K562 (cell line): ENCODE data around the gene KCNA2. TPM values are rescaled to one million over a fixed set of nuclear protein-coding genes. Genes with fewer than 3 reads are reported as not detected.

Source experiments
- ATAC-seq: fragments of 200-7000 bp; cut with Tn5 transposase; 3 replicates; pipeline ENCODE4 v1.9.1; 2020; ENCODE audit warnings: moderate library complexity
- BruUV-seq: library from RNA; stranded (reverse); fragments of 400-500 nt; replicated peaks from 2 replicates; lab custom pipeline; 2021; lab: Mats Ljungman, UMichigan
- CTCF ChIA-PET: fragments of 300-600 bp; formaldehyde crosslinking; extraction: SDS; loops from one replicate; lab custom pipeline; 2021; ENCODE audit warnings: low intra/inter-chr PET ratio; lab: Yijun Ruan, JAX
- POLR2A ChIA-PET: fragments of 300-600, 350-650 bp; sonication (Branson Sonifier 250); formaldehyde crosslinking; extraction: SDS; loops from one replicate; lab custom pipeline; 2021; ENCODE audit warnings: antibody characterized with exemption, inconsistent platforms; lab: Yijun Ruan, JAX
- DNase-seq, 4 experiments: peaks; one replicate each; pipeline versions ENCODE4 v3.0.0 to v3.0.0-alpha.2; 2011 to 2018; ENCODE audit warnings: low spot score in 3 of 4, mixed read lengths in 3 of 4; ENCODE audit errors: extremely low read depth in 1 of 4
- FAIRE-seq: peaks from 2 replicates; lab custom pipeline; 2011; peaks lifted over from hg19 to GRCh38; lab: Jason Lieb, UNC
- H2AFZ ChIP-seq: 2 replicates; pipeline ENCODE4 v1.6.0; 2011; ENCODE audit warnings: low read depth, low read length, control low read depth, inconsistent platforms
- H3K27ac ChIP-seq: fragments of 200-600 bp; 3 replicates; pipeline ENCODE4 v1.8.0; 2011; ENCODE audit warnings: low read depth, mild to moderate bottlenecking, control low read depth, inconsistent platforms, low read length, moderate library complexity, mixed read lengths; ENCODE audit errors: extremely low read depth
- H3K27me3 ChIP-seq, 2 experiments: fragments of 300-600 bp in 1 of 2; 2 replicates in 1 of 2; 3 replicates in 1 of 2; pipeline versions ENCODE4 v1.6.0 to v1.8.0; 2011; ENCODE audit warnings: inconsistent platforms in 2 of 2, low read length in 2 of 2, mild to moderate bottlenecking in 1 of 2, mixed read lengths in 1 of 2, moderate library complexity in 1 of 2; ENCODE audit not compliant: control insufficient read depth in 2 of 2, insufficient read depth in 2 of 2
- H3K36me3 ChIP-seq: fragments of 300-600 bp; 3 replicates; pipeline ENCODE4 v1.8.0; 2011; ENCODE audit warnings: mild to moderate bottlenecking, low read length, inconsistent platforms; ENCODE audit not compliant: control insufficient read depth, insufficient read depth
- H3K4me1 ChIP-seq, 2 experiments: fragments of 200-600 bp in 1 of 2; replicated peaks in 1 of 2; 2 replicates in 1 of 2; 3 replicates in 1 of 2; pipeline versions ENCODE4 v1.5.1 to v1.8.0; 2011; ENCODE audit warnings: inconsistent platforms in 2 of 2, low read length in 2 of 2, mild to moderate bottlenecking in 1 of 2, mixed read lengths in 1 of 2, moderate library complexity in 1 of 2; ENCODE audit not compliant: control insufficient read depth in 2 of 2, insufficient read depth in 2 of 2
- H3K4me2 ChIP-seq: 2 replicates; pipeline ENCODE4 v1.6.1; 2011; ENCODE audit warnings: low read length, control low read depth, inconsistent platforms, mixed read lengths; ENCODE audit not compliant: insufficient read depth
- H3K4me3 ChIP-seq: fragments of 200-600 bp; sonication (generic), shearing (Covaris generic); 2 replicates; pipeline ENCODE4 v1.5.1; 2016; ENCODE audit warnings: control low read depth, inconsistent platforms
- H3K79me2 ChIP-seq: fragments of 200-600 bp; 3 replicates; pipeline ENCODE4 v1.8.0; 2011; ENCODE audit warnings: low read length, inconsistent platforms; ENCODE audit not compliant: control insufficient read depth, insufficient read depth
- H3K9ac ChIP-seq, 2 experiments: 2 replicates each; pipeline versions ENCODE4 v1.6.0 to v1.6.1; 2011; ENCODE audit warnings: low read depth in 2 of 2, low read length in 2 of 2, control low read depth in 1 of 2, inconsistent platforms in 1 of 2, mild to moderate bottlenecking in 1 of 2, mixed read lengths in 1 of 2; ENCODE audit not compliant: insufficient read depth in 1 of 2
- H3K9me1 ChIP-seq: one replicate; pipeline ENCODE4 v1.6.0; 2011; ENCODE audit warnings: inconsistent platforms, mild to moderate bottlenecking, low read length, moderate library complexity; ENCODE audit not compliant: control insufficient read depth, insufficient read depth
- H3K9me3 ChIP-seq: replicated peaks from 2 replicates; pipeline ENCODE4 v1.5.1; 2011; ENCODE audit warnings: low read depth, low read length, inconsistent platforms; ENCODE audit not compliant: control insufficient read depth, insufficient read depth
- H4K20me1 ChIP-seq: replicated peaks from 2 replicates; pipeline ENCODE4 v1.6.1; 2011; ENCODE audit warnings: low read length, inconsistent platforms, mixed read lengths; ENCODE audit not compliant: control insufficient read depth, insufficient read depth
- ZNF175 ChIP-seq: fragments of 200-800 bp; sonication (Bioruptor generic); IDR thresholded peaks from 2 replicates; pipeline ENCODE4 v1.6.1; 2016; ENCODE audit warnings: low read depth, mild to moderate bottlenecking, missing genetic modification characterization, missing compliant biosample characterization
- WGBS: fragments of 100-300 bp; shearing (Covaris generic); methylation state at CpG from one replicate; pipeline ENCODE4 v1.1.6; 2016; ENCODE audit warnings: low coverage, mixed read lengths; ENCODE audit not compliant: insufficient coverage; ENCODE audit errors: missing lambda C conversion rate; 5-methylcytosine and 5-hydroxymethylcytosine counted together
- in situ Hi-C: fragments of 300-500 bp; cut with MboI; formaldehyde crosslinking; loops from 4 replicates; pipeline ENCODE4 v1.15.0; 2018; ENCODE audit warnings: inconsistent platforms, mixed read lengths
- intact Hi-C: fragments of 100-400 bp; cut with micrococcal nuclease; formaldehyde crosslinking; loops from 2 replicates; pipeline ENCODE4 v1.14.2; 2022
- polyA plus RNA-seq, 8 experiments: library from polyadenylated mRNA; depleted of rRNA in 4 of 8; stranded (reverse) in 5 of 8; unstranded in 3 of 8; fragments of >200 nt; fragmentation: Nextera tagmentation in 2 of 8; fragmentation: Illumina TruSeq in 1 of 8; extraction: Ambion mirVana in 2 of 8; extraction: Trizol in 1 of 8; gene quantifications; 2 replicates each; pipeline versions ENCODE4 v1.2.1 to v1.2.3, GENCODE V29; 2011 to 2014; ENCODE audit warnings: inconsistent platforms in 1 of 8, missing spikeins in 1 of 8
- total RNA-seq, 7 experiments: library from RNA; depleted of rRNA in 6 of 7; stranded (reverse); fragments of >200 nt in 6 of 7; fragmentation: Illumina TruSeq in 2 of 7; extraction: Trizol in 2 of 7; gene quantifications; 2 replicates each; pipeline versions ENCODE4 v1.2.1 to v1.2.3, GENCODE V29; 2011 to 2021; ENCODE audit warnings: low replicate concordance in 1 of 7
- TF ChIP-seq, protein P1 (sequence below): sonication (generic); formaldehyde crosslinking; IDR thresholded peaks from 2 replicates; pipeline ENCODE4 v1.5.0; 2020; ENCODE audit warnings: missing genetic modification reagents
- TF ChIP-seq, protein P2 (sequence below): fragments of 450-650 bp; IDR thresholded peaks from 2 replicates; pipeline ENCODE4 v1.6.1; 2016

The KCNA2 gene
- total and polyA plus RNA-seq, 9 of the 15 experiments (the other 6 are each of a cell fraction or from before 2014, with no cell fraction given): not detected

- Histone ChIP-seq H3K27me3 (peaks cover 7 to 48% of the 10 kb centered on the region in 2 experiments; a peak in 4 of 5 replicates), H3K4me1 (no peaks in the 10 kb centered on the region), H3K9me3 (no peaks in the 10 kb centered on the region)
- POLR2A ChIA-PET: interaction anchor here (0.7 kb wide), 1 partner anchor 9 kb away, joined by 4 read pairs; no protein-coding TSS in a partner anchor
- BruUV-seq: no TSS peak
- TF ChIP-seq, protein P1, sequence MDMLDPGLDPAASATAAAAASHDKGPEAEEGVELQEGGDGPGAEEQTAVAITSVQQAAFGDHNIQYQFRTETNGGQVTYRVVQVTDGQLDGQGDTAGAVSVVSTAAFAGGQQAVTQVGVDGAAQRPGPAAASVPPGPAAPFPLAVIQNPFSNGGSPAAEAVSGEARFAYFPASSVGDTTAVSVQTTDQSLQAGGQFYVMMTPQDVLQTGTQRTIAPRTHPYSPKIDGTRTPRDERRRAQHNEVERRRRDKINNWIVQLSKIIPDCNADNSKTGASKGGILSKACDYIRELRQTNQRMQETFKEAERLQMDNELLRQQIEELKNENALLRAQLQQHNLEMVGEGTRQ (CRISPR knock-in tag): peak; percentile 52; the same call in 1 of the 2 replicates
- TF ChIP-seq ZNF175 (CRISPR knock-in tag): no peak
- TF ChIP-seq, protein P2, sequence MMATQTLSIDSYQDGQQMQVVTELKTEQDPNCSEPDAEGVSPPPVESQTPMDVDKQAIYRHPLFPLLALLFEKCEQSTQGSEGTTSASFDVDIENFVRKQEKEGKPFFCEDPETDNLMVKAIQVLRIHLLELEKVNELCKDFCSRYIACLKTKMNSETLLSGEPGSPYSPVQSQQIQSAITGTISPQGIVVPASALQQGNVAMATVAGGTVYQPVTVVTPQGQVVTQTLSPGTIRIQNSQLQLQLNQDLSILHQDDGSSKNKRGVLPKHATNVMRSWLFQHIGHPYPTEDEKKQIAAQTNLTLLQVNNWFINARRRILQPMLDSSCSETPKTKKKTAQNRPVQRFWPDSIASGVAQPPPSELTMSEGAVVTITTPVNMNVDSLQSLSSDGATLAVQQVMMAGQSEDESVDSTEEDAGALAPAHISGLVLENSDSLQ: peak; percentile 77
- TF ChIP-seq, all 486 proteins: peak for 2
- FAIRE-seq: no peak
- Histone ChIP-seq H4K20me1 (no peaks in the 10 kb centered on the region), H3K4me2 (no peak overlapping the region), H3K27ac (no peak overlapping the region), H3K36me3 (no peaks in the 10 kb centered on the region), H3K4me3 (no peak overlapping the region), H2AFZ (no peak overlapping the region), H3K9ac (no peak overlapping the region), H3K9me1 (no peaks in the 10 kb centered on the region), H3K79me2 (no peaks in the 10 kb centered on the region)
- in situ Hi-C loops: no loop called here
- intact Hi-C loops: no loop called here
- 0% methylated on average over 5 of the region's 5 CpGs for WGBS
- DNase-seq: no peak
- CTCF ChIA-PET: no interaction called here
- ATAC-seq: no peak
Measured at GRCh38 chr1:110581682-110582145, 24.4 kb downstream of the KCNA2 start.
